Measurements from ENCODE around the gene CENPVL1.

The CENPVL1 gene

GRCh38 chrX:51760657-51761056 is 50.3 kb downstream of the CENPVL1 start:
- no peak for DNase-seq (ENCODE audit: low spot score)
- TF ChIP-seq CTCF (IDR thresholded peaks at IDR 0.05; ENCODE audit: extremely low read depth, insufficient read depth, missing control alignments) = no peak
- in situ Hi-C loops (cut with MboI; ENCODE audit: low pct_unique_long_range_greater_than_20kb, low sequenced_read_pairs, unreplicated experiment) = no loop called here
